Adrenal gland (tissue), 12 donors: Measurements from ENCODE around the gene RGS3. TPM values are rescaled to one million over a fixed set of nuclear protein-coding genes. Genes with fewer than 3 reads are reported as not detected.
A peak's percentile ranks its signal among the peaks of the same experiment; 100 is the strongest.

ENCODE experiments used
- DNase-seq, 7 donors: peaks; one replicate each; pipeline ENCODE4 v3.0.0-alpha.2; 2019 to 2020
- H3K27ac ChIP-seq, 5 donors: fragments of 200-600 bp; sonication (generic) in 4 of 5; 1 replicate in 3 of 5; 2 replicates in 2 of 5; pipeline versions ENCODE4 v1.5.1 to v1.8.0; 2016 to 2020; ENCODE audit warnings: mild to moderate bottlenecking in 1 of 5
- H3K27me3 ChIP-seq: fragments of 200-600 bp; 2 replicates; pipeline ENCODE4 v1.8.0; 2021
- H3K36me3 ChIP-seq, 2 donors: fragments of 200-600 bp; replicated peaks in 1 of 2; 1 replicate in 1 of 2; 2 replicates in 1 of 2; pipeline versions ENCODE4 v1.5.1 to v1.8.0; 2018 to 2022
- H3K4me1 ChIP-seq, 2 donors: fragments of 200-600 bp; replicated peaks in 1 of 2; 1 replicate in 1 of 2; 2 replicates in 1 of 2; pipeline versions ENCODE4 v1.5.1 to v1.8.0; 2018 to 2021
- H3K4me3 ChIP-seq, 4 donors: fragments of 200-600 bp; sonication (generic) in 3 of 4; one replicate each; pipeline ENCODE4 v1.5.1; 2016 to 2018
- H3K9me3 ChIP-seq, 3 donors: fragments of 200-600 bp; sonication (generic) in 1 of 3; replicated peaks in 1 of 3; 1 replicate in 2 of 3; 2 replicates in 1 of 3; pipeline versions ENCODE4 v1.5.1 to v1.8.0; 2016 to 2021
- CTCF ChIP-seq, 6 experiments: fragments of 450-650 bp in 4 of 6; fragments of 200-600 bp in 2 of 6; sonication (generic) in 1 of 6; IDR thresholded peaks; 1 replicate in 5 of 6; 2 replicates in 1 of 6; pipeline versions ENCODE4 v1.5.1 to v1.8.0; 2016 to 2021; ENCODE audit warnings: antibody characterized with exemption in 6 of 6, mild to moderate bottlenecking in 2 of 6, moderate library complexity in 1 of 6
- POLR2A ChIP-seq, 2 donors: fragments of 450-650 bp; IDR thresholded peaks; one replicate each; pipeline ENCODE4 v1.6.1; 2017; ENCODE audit warnings: antibody characterized with exemption in 2 of 2, mild to moderate bottlenecking in 2 of 2, moderate library complexity in 1 of 2
- WGBS, 4 donors: extraction: QIAGEN DNeasy Blood & Tissue Kit in 2 of 4; methylation state at CpG; one replicate each; pipeline versions ENCODE4 v1.1.5 to v1.1.7; 2013 to 2017; 5-methylcytosine and 5-hydroxymethylcytosine counted together
- intact Hi-C, 2 donors: fragments of 100-400 bp; cut with DNase I; formaldehyde crosslinking; loops; one replicate each; pipeline versions ENCODE4 v1.14.1 to v1.15.0; 2022 to 2023
- polyA plus RNA-seq, 3 donors: library from polyadenylated mRNA; stranded (reverse); fragments of 200-250 nt in 2 of 3; fragments of 350-450 nt in 1 of 3; fragmentation: Illumina TruSeq in 1 of 3; extraction: RNeasy Lipid Tissue Mini Kit (QIAGEN cat#74804) in 1 of 3; gene quantifications; one replicate each; pipeline ENCODE4 v1.2.3, GENCODE V29; 2013 to 2014
- total RNA-seq, 9 donors: library from RNA; depleted of rRNA in 4 of 9; stranded (reverse); fragments of >200 nt in 4 of 9; fragments of 120-200 nt in 1 of 9; fragmentation: NEBNext Ultra II Directional in 1 of 9; extraction: Animal tissue kit (Norgen Biotek cat#: 25700) in 1 of 9; gene quantifications; one replicate each; pipeline versions ENCODE4 v1.1.0 to v1.2.4, GENCODE V29; 2013 to 2023
- donor health status: healthy with polysubstance abuse.
- donor health status: Bipolar disorder and iron deficiency.
- donor health status: DM: yes; HTN: yes; CAD: no.
- donor health status: DM: no; HTN: no; CAD: no.
- donor health status: DM: no; HTN: no; CAD: no.
- donor health status: DM: yes; HTN: yes; CAD: no.

The RGS3 gene
- total and polyA plus RNA-seq, 12 donors: 34.5 to 126 (median 65.6) TPM

- Histone ChIP-seq H3K27me3 (no peaks in the 10 kb centered on the region), H3K4me1 (peaks cover 6 to 29% of the 10 kb centered on the region in 2 donors), H3K36me3 (peaks cover 0 to 7% of the 10 kb centered on the region in 2 donors), H3K4me3 (no peak overlapping the region), H3K27ac (peak overlapping the region in 4 of 5 donors; percentile 23 to 84 (median 63)), H3K9me3 (no peaks in the 10 kb centered on the region)
- no peak for TF ChIP-seq CTCF (IDR thresholded peaks at IDR 0.05)
- no peak for TF ChIP-seq POLR2A (IDR thresholded peaks at IDR 0.05)
- intact Hi-C loops: no loop called here
- 85 to 93% (median 90%) methylated on average over 5 to 7 of the region's 7 CpGs for WGBS, 4 donors
- no peak for DNase-seq
Observed at GRCh38 chr9:113537229-113537810, 73.8 kb downstream of the RGS3 start.

DNA sequence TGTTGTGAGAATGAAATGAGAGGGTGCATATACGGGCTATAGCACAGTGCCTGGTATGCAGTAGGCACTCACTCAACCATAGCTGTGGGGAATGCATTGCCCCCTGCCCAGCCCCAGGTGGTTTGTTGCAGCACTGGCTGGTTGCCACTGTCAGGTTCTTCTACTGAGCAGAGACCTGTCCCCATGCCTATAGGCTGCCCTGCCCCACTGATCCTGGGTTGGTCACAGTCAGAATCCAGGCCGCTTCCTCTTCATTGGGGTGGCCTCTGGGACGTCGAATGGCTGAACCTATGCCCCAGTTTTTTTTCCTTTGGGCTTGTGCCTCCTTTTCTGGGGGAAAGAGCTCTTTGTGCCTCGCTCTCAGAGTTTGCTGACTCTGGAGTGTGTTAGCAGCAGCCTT, 74.6 kb downstream of the RGS3 start:
- peak overlapping the region in 1 of 5 donors; percentile 84 for H3K27ac ChIP-seq

DNA sequence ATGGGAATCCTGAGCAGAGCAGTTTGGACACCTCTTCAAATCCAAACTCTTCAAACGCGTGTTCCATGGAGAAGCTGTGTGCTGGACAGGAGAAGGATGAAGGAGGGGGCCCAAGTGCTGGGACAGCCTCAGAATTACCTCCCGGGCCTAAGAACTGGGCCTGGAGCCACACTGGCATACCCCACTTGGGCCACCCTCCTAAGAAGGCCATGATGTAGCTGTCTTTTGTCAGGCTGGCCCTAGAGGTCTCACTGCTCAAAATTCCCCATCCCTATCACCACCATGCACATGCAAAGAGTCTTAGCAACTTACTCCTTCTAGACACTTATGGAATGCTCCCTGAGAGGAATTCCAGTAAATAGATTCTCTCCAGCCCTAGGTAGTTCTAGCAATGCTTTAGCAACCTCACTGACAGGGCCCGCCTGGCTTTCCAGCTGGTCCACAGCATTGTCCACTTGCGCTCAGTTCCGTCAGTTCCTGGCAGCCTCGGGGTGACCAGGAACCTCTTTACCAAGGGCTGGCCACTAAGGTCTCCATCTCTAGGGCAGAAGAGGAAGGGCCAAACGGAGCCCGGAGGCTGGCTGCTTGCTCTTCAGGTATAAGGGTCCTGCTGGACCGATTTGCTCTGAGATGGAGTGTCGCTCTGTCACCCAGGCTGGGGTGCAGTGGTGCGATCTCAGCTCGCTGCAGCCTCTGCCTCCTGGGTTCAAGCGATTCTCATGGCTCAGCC, 75.3 kb downstream of the RGS3 start:
- H3K36me3 ChIP-seq: peaks cover 0 to 7% of the 10 kb centered on the region in 2 donors
- no peaks in the 10 kb centered on the region for H3K9me3 ChIP-seq
- no peak for TF ChIP-seq CTCF (IDR thresholded peaks at IDR 0.05)
- no peak for TF ChIP-seq POLR2A (IDR thresholded peaks at IDR 0.05)
- WGBS, 4 donors: 92 to 99% (median 95%) methylated on average over 11 to 14 of the region's 14 CpGs
- intact Hi-C loops: no loop called here
- H3K4me3 ChIP-seq: no peak overlapping the region
- no peak for DNase-seq
- peaks cover 11 to 44% of the 10 kb centered on the region in 2 donors for H3K4me1 ChIP-seq
- peak overlapping the region in 1 of 5 donors; percentile 84 for H3K27ac ChIP-seq
- H3K27me3 ChIP-seq: no peaks in the 10 kb centered on the region

More for the DNA sequence above, 74.6 kb downstream of the RGS3 start:
- no peak overlapping the region for H3K4me3 ChIP-seq
- no peaks in the 10 kb centered on the region for H3K9me3 ChIP-seq
- DNase-seq: no peak
- peaks cover 11 to 37% of the 10 kb centered on the region in 2 donors for H3K4me1 ChIP-seq
- intact Hi-C loops: no loop called here
- no peaks in the 10 kb centered on the region for H3K27me3 ChIP-seq
- peaks cover 0 to 7% of the 10 kb centered on the region in 2 donors for H3K36me3 ChIP-seq
- 77 to 100% (median 94%) methylated on average over 4 to 5 of the region's 5 CpGs for WGBS, 4 donors
- TF ChIP-seq CTCF (IDR thresholded peaks at IDR 0.05): no peak
- TF ChIP-seq POLR2A (IDR thresholded peaks at IDR 0.05): no peak

DNA sequence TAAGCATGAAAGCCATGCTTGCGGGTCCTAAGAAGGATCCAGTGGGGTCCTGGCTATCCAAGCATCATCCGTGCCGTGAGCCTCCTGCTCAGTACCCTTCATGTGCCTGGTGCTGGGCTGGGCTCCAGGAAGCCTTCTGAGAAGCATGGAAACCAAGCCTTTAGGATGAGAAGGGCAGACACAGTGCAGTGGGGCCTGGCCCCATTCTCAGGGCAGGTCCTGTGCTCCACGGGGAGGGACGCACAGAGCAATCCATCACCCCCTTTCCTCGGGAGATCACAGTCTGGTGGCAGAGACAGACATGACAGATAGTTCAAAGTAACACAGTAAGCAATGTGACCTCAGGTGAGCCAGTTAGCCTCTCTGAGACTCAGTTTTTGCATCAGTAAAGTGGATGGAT, 76.9 kb downstream of the RGS3 start:
- peaks cover 11 to 48% of the 10 kb centered on the region in 2 donors for H3K4me1 ChIP-seq

More for the DNA sequence above, 76.9 kb downstream of the RGS3 start:
- H3K4me3 ChIP-seq: no peak overlapping the region
- peak overlapping the region in 2 of 5 donors; percentile 15 to 65 for H3K27ac ChIP-seq
- no peaks in the 10 kb centered on the region for H3K9me3 ChIP-seq
- 74 to 90% (median 83%) methylated on average over 6 of the region's 6 CpGs for WGBS, 4 donors
- intact Hi-C loops: no loop called here
- H3K36me3 ChIP-seq: peaks cover 0 to 7% of the 10 kb centered on the region in 2 donors
- DNase-seq: no peak
- TF ChIP-seq POLR2A (IDR thresholded peaks at IDR 0.05): no peak
- no peak for TF ChIP-seq CTCF (IDR thresholded peaks at IDR 0.05)
- H3K27me3 ChIP-seq: no peaks in the 10 kb centered on the region
